HepG2 (cell line): ENCODE data around the gene ATP7B. TPM values are rescaled to one million over a fixed set of nuclear protein-coding genes. Genes with fewer than 3 reads are reported as not detected.
"Not testable (repeated sequence)": the region's sequence is repeated elsewhere in the genome, so short reads cannot be mapped to it uniquely, and the experiment has no call there.

Experiments used
- ATAC-seq: fragments of 200-7000 bp; cut with Tn5 transposase; 3 replicates; pipeline ENCODE4 v1.9.1; 2020; ENCODE audit warnings: mild to moderate bottlenecking, moderate library complexity
- BruUV-seq: library from RNA; stranded (reverse); fragments of 400-500 nt; replicated peaks from 2 replicates; lab custom pipeline; 2021; lab: Mats Ljungman, UMichigan
- CTCF ChIA-PET: fragments of 300-600 bp; formaldehyde crosslinking; extraction: SDS; loops from one replicate; lab custom pipeline; 2021; ENCODE audit warnings: low total read pairs, inconsistent platforms, low intra/inter-chr PET ratio; lab: Yijun Ruan, JAX
- POLR2A ChIA-PET: fragments of 350-600 bp; sonication (Branson Sonifier 250); formaldehyde crosslinking; loops from one replicate; lab custom pipeline; 2020; ENCODE audit warnings: antibody characterized with exemption, inconsistent platforms; lab: Yijun Ruan, JAX
- DNase-seq: peaks from one replicate; pipeline ENCODE4 v3.0.0-alpha.2; 2015; ENCODE audit warnings: low spot score
- FAIRE-seq: peaks from 3 replicates; lab custom pipeline; 2011; peaks lifted over from hg19 to GRCh38; lab: Jason Lieb, UNC
- H2AFZ ChIP-seq: one replicate; pipeline ENCODE4 v1.6.1; 2011; ENCODE audit warnings: low read length, inconsistent platforms
- H3K27ac ChIP-seq: fragments of 300-600 bp; 3 replicates; pipeline ENCODE4 v1.8.0; 2011; ENCODE audit warnings: mixed run types, mild to moderate bottlenecking, mixed read lengths, low read length, inconsistent platforms; ENCODE audit not compliant: insufficient read depth; ENCODE audit errors: extremely low read length
- H3K27me3 ChIP-seq, 2 experiments: fragments of 200-600 bp in 1 of 2; 2 replicates in 1 of 2; 3 replicates in 1 of 2; pipeline versions ENCODE4 v1.6.0 to v1.8.0; 2011; ENCODE audit warnings: low read length in 2 of 2, mild to moderate bottlenecking in 2 of 2, moderate library complexity in 2 of 2, inconsistent platforms in 1 of 2; ENCODE audit not compliant: insufficient read depth in 2 of 2, control insufficient read depth in 1 of 2
- H3K36me3 ChIP-seq, 2 experiments: fragments of 200-600 bp in 1 of 2; replicated peaks in 1 of 2; 2 replicates in 1 of 2; 3 replicates in 1 of 2; pipeline versions ENCODE4 v1.5.1 to v1.8.0; 2011; ENCODE audit warnings: low read length in 2 of 2, inconsistent platforms in 1 of 2; ENCODE audit not compliant: insufficient read depth in 2 of 2, control insufficient read depth in 1 of 2
- H3K4me1 ChIP-seq: 2 replicates; pipeline ENCODE4 v1.5.1; 2012; ENCODE audit warnings: low read length, inconsistent platforms; ENCODE audit not compliant: insufficient read depth
- H3K4me2 ChIP-seq: 2 replicates; pipeline ENCODE4 v1.6.0; 2011; ENCODE audit warnings: low read depth, low read length, inconsistent platforms
- H3K4me3 ChIP-seq, 3 experiments: fragments of 200-600 bp in 1 of 3; sonication (generic), shearing (Covaris generic) in 1 of 3; replicated peaks in 1 of 3; 2 replicates each; pipeline ENCODE4 v1.5.1; 2011 to 2016; ENCODE audit warnings: low read length in 3 of 3, inconsistent platforms in 2 of 3, low read depth in 2 of 3, mild to moderate bottlenecking in 2 of 3, control low read depth in 1 of 3, mixed read lengths in 1 of 3; ENCODE audit not compliant: insufficient read depth in 1 of 3
- H3K79me2 ChIP-seq: one replicate; pipeline ENCODE4 v1.6.1; 2011; ENCODE audit warnings: low read length, inconsistent platforms; ENCODE audit not compliant: insufficient read depth
- H3K9ac ChIP-seq: 2 replicates; pipeline ENCODE4 v1.6.0; 2011; ENCODE audit warnings: mild to moderate bottlenecking, low read depth, low read length, inconsistent platforms; ENCODE audit not compliant: insufficient read depth
- H3K9me3 ChIP-seq: 2 replicates; pipeline ENCODE4 v1.5.1; 2012; ENCODE audit warnings: mild to moderate bottlenecking, low read length
- H4K20me1 ChIP-seq: 2 replicates; pipeline ENCODE4 v1.6.0; 2011; ENCODE audit warnings: inconsistent platforms, mild to moderate bottlenecking, low read length, moderate library complexity; ENCODE audit not compliant: insufficient read depth
- ATF7 ChIP-seq, 2 experiments: fragments of 450-650 bp in 1 of 2; sonication (generic) in 1 of 2; formaldehyde crosslinking in 1 of 2; IDR thresholded peaks; 2 replicates each; pipeline versions ENCODE4 v1.4.0 to v1.6.1; 2016 to 2020; ENCODE audit warnings: antibody characterized with exemption in 1 of 2, mild to moderate bottlenecking in 1 of 2, missing genetic modification reagents in 1 of 2
- KAT7 ChIP-seq: IDR thresholded peaks from 2 replicates; pipeline ENCODE4 v1.6.1; 2018; ENCODE audit warnings: borderline replicate concordance, missing compliant biosample characterization
- NPAS2 ChIP-seq: sonication (generic); formaldehyde crosslinking; IDR thresholded peaks from 2 replicates; pipeline ENCODE4 v1.8.0; 2022; ENCODE audit warnings: mild to moderate bottlenecking, missing genetic modification reagents, borderline replicate concordance
- RFXAP ChIP-seq: sonication (generic); formaldehyde crosslinking; IDR thresholded peaks from 2 replicates; pipeline ENCODE4 v1.4.0; 2020; ENCODE audit warnings: missing genetic modification reagents, borderline replicate concordance
- SRY ChIP-seq: sonication (generic); formaldehyde crosslinking; IDR thresholded peaks from 2 replicates; pipeline ENCODE4 v1.8.0; 2022; ENCODE audit warnings: mild to moderate bottlenecking, missing genetic modification reagents
- ZBTB3 ChIP-seq: sonication (generic); formaldehyde crosslinking; IDR thresholded peaks from 2 replicates; pipeline ENCODE4 v1.4.0; 2020; ENCODE audit warnings: low read depth, mild to moderate bottlenecking, moderate library complexity, missing genetic modification reagents, borderline replicate concordance
- ZNF274 ChIP-seq: sonication (generic); formaldehyde crosslinking; IDR thresholded peaks from 2 replicates; pipeline ENCODE4 v1.5.1; 2020; ENCODE audit warnings: mild to moderate bottlenecking, missing genetic modification reagents
- WGBS: methylation state at CpG from one replicate; pipeline ENCODE4 v1.1.6; 2017; ENCODE audit warnings: low lambda C conversion rate; 5-methylcytosine and 5-hydroxymethylcytosine counted together
- in situ Hi-C: cut with HindIII; loops from 2 replicates; pipeline ENCODE4 v1.10.0; 2017; ENCODE audit warnings: low pct_unique_long_range_greater_than_20kb; ENCODE audit not compliant: extremely low pct_ligation_motif_present
- intact Hi-C: fragments of 100-400 bp; cut with micrococcal nuclease; formaldehyde crosslinking; loops from one replicate; pipeline ENCODE4 v1.10.0; 2022; ENCODE audit not compliant: unreplicated experiment
- polyA plus RNA-seq, 8 experiments: library from polyadenylated mRNA; depleted of rRNA in 3 of 8; stranded (reverse) in 7 of 8; unstranded in 1 of 8; fragments of >200 nt; fragmentation: Illumina TruSeq in 4 of 8; extraction: Trizol in 4 of 8; gene quantifications; 2 replicates each; pipeline versions ENCODE4 v1.2.1 to v1.2.3, GENCODE V29; 2011 to 2016; ENCODE audit warnings: low read depth in 4 of 8, missing spikeins in 1 of 8, mixed read lengths in 1 of 8; ENCODE audit not compliant: insufficient read depth in 1 of 8
- total RNA-seq, 5 experiments: library from RNA; depleted of rRNA; stranded (reverse); fragments of >200 nt; fragmentation: Illumina TruSeq; extraction: Trizol; gene quantifications; 2 replicates each; pipeline ENCODE4 v1.2.3, GENCODE V29; 2016; ENCODE audit warnings: low read depth in 1 of 5
- TF ChIP-seq, protein P1 (sequence below): sonication (generic); formaldehyde crosslinking; IDR thresholded peaks from 2 replicates; pipeline ENCODE4 v1.8.0; 2022; ENCODE audit warnings: missing genetic modification reagents, mild to moderate bottlenecking, inconsistent platforms, borderline replicate concordance

ATP7B gene
- total and polyA plus RNA-seq, 2 of the 13 experiments (the other 11 are each of a cell fraction or from before 2014, with no cell fraction given), result 31.8 to 57.4 TPM

GRCh38 chr13:52033039-52033438 is 21.8 kb upstream of the ATP7B start:
- 97% methylated on average over 2 of the region's 2 CpGs for WGBS
- H3K9ac ChIP-seq, result no peak overlapping the region
- FAIRE-seq, result no peak

GRCh38 chr13:52030401-52030800 is 19.2 kb upstream of the ATP7B start:
- H3K27me3 ChIP-seq; ATAC-seq; CTCF ChIA-PET; H3K27ac ChIP-seq; H3K4me3 ChIP-seq; H3K4me2 ChIP-seq; DNase-seq; in situ Hi-C loops; POLR2A ChIA-PET; H4K20me1 ChIP-seq; H3K9me3 ChIP-seq; FAIRE-seq; intact Hi-C loops; H2AFZ ChIP-seq; H3K9ac ChIP-seq; TF ChIP-seq ATF7 (CRISPR knock-in tag; IDR thresholded peaks at IDR 0.05): not testable (repeated sequence)
- H3K4me1 ChIP-seq, result peaks cover 41% of the 10 kb centered on the region
- H3K36me3 ChIP-seq, result peaks cover 2 to 19% of the 10 kb centered on the region in 2 experiments; a peak in 3 of 5 replicates
- BruUV-seq, result TSS peak; percentile 21
- H3K79me2 ChIP-seq, result peaks cover 13% of the 10 kb centered on the region
- 97% methylated on average over 6 of the region's 6 CpGs for WGBS
- TF ChIP-seq ATF7 (IDR thresholded peaks at IDR 0.05), result peak; percentile 85

More at GRCh38 chr13:52033039-52033438, 21.8 kb upstream of the ATP7B start:
- Histone ChIP-seq H3K27me3 (no peaks in the 10 kb centered on the region), H3K4me2 (no peak overlapping the region), H3K4me3 (no peak overlapping the region), H2AFZ (no peak overlapping the region), H3K79me2 (peaks cover 4% of the 10 kb centered on the region), H3K36me3 (peaks cover 2 to 19% of the 10 kb centered on the region in 2 experiments; a peak in 3 of 5 replicates), H3K27ac (no peak overlapping the region), H3K4me1 (peaks cover 28% of the 10 kb centered on the region), H4K20me1 (no peaks in the 10 kb centered on the region), H3K9me3 (no peaks in the 10 kb centered on the region)
- ChIA-PET POLR2A (no interaction called here), CTCF (no interaction called here)
- ATAC-seq (no peak), DNase-seq (no peak)
- TF ChIP-seq SRY (CRISPR knock-in tag) (no peak), RFXAP (CRISPR knock-in tag) (no peak), ZNF274 (no peak), NPAS2 (CRISPR knock-in tag) (no peak), ZBTB3 (CRISPR knock-in tag) (no peak), KAT7 (CRISPR knock-in tag) (no peak)
- TF ChIP-seq, protein P1, sequence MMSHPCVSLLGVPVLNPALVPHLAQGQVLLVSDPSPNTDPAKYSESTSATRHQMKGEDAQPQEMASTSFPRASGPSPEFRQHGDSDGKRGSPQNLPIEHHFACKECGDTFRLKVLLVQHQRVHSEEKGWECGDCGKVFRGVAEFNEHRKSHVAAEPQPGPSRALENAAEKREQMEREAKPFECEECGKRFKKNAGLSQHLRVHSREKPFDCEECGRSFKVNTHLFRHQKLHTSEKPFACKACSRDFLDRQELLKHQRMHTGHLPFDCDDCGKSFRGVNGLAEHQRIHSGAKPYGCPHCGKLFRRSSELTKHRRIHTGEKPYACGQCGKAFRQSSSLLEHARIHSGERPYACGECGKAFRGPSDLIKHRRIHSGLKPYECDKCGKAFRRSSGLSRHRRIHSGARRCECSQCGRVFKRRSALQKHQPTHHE (CRISPR knock-in tag), result no peak
- intact Hi-C loops, result no loop called here
- in situ Hi-C loops, result no loop called here
- no TSS peak for BruUV-seq
